HUDEP-2 (cell line): ENCODE data around the gene ABHD5.
A peak's percentile ranks its signal among the peaks of the same experiment; 100 is the strongest.
"Not testable (repeated sequence)": the region's sequence is repeated elsewhere in the genome, so short reads cannot be mapped to it uniquely, and the experiment has no call there.

Experiments
- DNase-seq, 76 experiments: peaks; one replicate each; lab custom pipeline; 2025; ENCODE audit not compliant: unreplicated experiment in 76 of 76; lab: John Stamatoyannopoulos, UW

Gene ABHD5

GRCh38 chr3:43690400-43691119, at the start of gene ABHD5:
ABHD5 (plus strand) TSS chr3:43690938; CDS start chr3:43690993, 55 bp downstream.
- peak in 74 of 76 experiments; percentile 41 to 95 (median 88) for DNase-seq

GRCh38 chr3:43641306-43642114, 49.2 kb upstream of the ABHD5 start:
- no peak for DNase-seq

DNA sequence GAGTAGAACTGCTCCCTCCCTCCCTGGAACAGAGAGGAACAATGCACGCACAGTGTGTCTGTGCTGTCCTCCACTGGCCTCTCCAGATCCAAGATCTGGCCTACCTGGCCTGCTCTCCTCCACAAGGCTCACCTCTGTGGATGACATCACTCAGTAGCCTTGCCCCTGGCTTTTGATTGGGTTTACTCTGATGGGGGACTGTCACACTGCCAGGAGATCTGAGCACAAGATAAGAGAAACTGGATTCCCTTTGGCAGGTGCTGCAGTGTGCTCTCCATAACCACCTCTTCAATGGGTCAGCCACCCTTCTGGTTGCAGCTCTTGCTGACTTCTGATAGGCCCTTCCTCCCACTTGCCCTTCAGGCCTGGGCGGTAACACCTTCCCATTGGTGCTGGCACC, 46.3 kb upstream of the ABHD5 start:
- DNase-seq = no peak

GRCh38 chr3:43647331-43648166, 43.2 kb upstream of the ABHD5 start:
- no peak for DNase-seq

DNA sequence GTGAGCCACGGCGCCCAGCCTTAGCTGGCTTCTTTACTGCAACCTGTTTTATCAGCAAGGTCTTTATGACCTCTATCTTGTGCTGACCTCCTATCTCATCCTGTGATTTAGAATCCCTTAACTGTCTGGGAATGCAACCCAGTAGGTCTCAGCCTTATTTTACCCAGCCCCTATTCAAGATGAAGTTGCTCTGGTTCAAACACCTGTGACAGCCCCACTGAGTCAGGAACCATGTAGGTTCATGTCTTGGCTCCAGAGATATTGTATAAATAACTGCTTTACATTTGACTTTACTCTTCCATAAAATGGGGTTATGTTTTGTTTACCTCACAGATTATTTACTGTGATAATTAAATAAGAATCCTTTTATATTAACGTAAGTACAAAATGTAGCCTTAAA, 41.8 kb upstream of the ABHD5 start:
- DNase-seq = no peak

DNA sequence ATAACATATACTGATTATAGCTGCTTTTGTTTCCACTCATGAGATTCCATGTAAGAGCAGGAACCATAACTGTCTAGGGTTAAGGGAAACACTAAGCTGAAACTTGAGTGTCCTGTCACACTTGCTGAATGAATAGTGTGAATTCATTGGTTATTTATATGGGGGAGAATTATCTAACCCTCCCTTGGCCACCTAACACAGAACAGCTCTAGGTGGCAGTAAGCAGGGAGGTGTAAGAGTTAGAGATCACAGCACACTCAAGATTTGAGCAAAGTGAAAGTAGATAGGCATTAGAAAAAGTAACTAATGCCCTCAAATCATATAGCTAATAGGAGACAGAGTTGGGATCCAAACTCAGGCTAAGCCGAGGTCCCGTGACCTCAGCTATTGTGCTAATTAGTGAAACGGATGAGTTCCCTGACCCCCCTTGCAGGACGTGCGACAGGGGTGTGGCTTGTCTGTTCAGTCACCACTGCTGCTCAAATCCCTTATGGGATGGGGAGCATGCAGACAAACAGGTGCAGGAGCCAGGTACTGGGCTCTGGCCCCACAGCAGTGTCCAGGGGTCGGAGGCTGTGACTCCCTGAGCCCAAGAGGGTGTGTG, 41.3 kb upstream of the ABHD5 start:
- peak in 2 of 76 experiments; percentile 8 to 10 for DNase-seq

DNA sequence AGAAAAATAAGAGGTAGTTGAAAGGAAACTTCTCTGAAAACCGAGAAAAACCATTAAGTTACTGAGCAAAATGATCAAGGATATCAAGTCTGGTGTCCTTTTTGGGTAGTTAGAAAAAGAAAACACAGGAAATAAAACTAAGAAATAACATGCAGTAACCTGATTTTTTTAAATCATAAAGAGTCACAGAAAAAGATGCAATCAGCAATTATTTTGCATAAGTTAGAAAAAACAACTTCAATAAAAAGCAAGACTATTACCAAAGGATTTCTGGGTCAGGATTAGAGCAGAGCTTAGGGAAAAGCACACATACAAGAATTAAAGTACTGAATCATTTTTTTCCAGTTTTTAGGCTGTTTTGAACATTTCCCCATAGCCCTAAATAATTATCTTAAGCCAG, 40.4 kb upstream of the ABHD5 start:
- no peak for DNase-seq

GRCh38 chr3:43656390-43656789, 34.3 kb upstream of the ABHD5 start:
- not testable (repeated sequence) for DNase-seq

DNA sequence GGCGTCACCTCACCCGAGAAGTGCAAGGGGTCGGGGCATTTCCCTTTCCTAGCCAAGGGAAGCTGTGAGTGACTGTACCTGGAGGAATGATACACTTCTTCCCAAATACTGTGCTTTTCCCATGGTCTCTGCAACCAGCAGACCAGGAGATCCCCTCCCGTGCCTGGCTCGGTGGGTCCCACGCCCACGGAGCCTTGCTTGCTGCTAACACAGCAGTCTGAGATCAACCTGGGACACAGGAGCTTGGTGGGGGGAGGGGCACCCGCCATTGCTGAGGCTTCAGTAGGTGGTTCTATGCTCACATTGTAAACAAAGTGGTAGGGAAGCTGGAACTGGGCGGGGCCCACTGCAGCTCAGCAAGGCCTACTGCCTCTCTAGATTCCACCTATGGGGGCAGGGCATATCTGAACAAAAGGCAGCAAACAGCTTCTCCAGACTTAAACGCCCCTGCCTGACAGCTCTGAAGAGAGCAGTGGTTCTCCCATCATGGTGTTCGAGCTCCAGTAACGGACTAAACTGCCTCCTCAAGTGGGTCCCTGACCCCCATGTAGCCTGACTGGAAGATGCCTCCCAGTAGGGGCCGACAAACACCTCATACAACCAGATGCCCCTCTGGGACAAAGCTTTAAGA, 31.4 kb upstream of the ABHD5 start:
- peak in 29 of 76 experiments; percentile 1 to 49 (median 18) for DNase-seq

GRCh38 chr3:43661376-43661775, 29.4 kb upstream of the ABHD5 start:
- not testable (repeated sequence) for DNase-seq

DNA sequence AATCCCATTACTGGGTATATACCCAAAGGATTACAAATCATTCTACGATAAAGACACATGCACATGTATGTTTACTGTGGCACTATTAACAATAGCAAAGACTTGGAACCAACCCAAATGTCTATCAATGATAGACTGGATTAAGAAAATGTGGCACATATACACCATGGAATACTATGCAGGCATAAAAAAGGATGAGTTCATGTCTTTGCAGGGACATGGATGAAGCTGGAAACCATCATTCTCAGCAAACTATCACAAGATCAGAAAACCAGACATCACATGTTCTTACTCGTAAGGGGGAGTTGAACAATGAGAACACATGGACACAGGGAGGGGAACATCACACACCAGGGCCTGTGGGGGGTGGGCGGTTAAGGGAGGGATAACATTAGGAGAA, 25.7 kb upstream of the ABHD5 start:
- DNase-seq = not testable (repeated sequence)

DNA sequence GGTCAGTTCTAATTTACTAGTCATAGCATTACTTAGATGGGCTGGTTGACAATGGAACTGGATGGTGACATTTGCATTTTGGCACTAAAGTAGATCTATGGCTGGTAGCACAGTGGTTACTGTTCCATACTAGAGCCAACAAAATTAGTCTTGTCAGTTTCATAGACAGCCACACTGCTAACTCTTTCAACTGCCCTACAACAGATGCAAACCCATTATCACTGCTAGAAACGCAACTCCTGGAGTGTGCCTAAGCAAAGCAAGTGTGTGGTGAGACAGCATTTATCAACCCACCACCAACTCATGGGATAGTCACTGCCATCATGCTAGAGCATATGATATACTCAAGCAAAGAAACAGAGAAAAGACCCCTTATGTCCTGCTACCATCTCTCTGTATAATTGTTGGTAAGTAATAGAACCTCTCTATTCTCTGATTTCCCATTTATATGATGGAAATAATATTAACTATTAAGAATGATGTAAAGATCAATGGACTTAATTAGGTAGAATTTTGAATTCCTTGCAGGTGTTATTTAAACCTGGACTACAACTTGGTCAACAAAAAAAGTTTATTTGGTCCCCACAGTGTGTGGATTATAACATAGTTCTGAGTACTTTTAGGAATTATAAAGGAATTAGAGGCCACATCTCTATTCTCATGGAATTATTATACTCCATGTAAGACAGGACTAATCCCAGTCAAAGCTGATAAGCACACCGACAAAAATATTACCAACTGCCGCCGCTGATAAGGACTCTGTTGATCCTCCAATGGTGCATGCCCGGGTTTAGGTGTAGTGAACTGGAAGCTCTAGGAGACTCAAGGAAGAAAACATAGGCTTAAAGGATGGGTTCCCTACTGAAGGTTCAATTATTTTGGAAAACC, 19.9 kb upstream of the ABHD5 start:
- peak in 43 of 76 experiments; percentile 3 to 76 (median 36) for DNase-seq

DNA sequence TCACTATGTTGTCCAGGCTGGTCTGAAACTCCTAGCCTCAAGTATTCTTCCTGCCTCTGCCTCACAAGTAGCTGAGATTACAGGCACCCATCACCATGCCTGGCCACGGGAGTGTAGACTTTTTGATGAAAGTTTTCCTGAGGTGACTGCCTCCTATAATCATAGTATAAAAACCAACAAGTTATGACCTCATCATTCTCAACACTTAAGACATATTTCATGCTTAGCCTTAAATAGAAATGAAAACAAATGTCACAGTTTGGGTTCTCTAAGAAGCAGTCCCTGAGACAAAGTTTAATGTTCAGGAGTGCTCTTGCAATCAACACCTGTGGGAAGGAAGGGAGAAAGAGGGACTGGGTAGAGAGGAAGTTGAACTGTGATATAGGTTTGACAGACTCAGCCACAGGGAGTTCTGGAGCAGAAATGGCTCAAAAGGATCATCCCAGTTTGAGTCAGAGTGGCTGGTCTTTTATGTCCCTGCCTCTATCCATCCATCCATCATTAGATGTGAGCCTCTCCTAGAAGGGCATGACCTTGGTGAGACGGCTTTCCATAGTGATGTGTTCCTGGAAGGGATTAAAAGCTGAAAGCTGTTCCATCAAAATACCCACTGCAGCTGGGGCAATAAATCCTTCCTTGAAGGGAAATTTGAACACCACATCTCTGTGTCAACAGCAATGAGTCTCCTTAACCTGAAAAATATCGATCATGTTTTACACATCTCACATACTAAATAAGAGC, 16.2 kb upstream of the ABHD5 start:
- no peak for DNase-seq

GRCh38 chr3:43675593-43675992, 15.1 kb upstream of the ABHD5 start:
- no peak for DNase-seq

- no peak for DNase-seq
Observed at GRCh38 chr3:43676441-43676840, 14.3 kb upstream of the ABHD5 start.

DNA sequence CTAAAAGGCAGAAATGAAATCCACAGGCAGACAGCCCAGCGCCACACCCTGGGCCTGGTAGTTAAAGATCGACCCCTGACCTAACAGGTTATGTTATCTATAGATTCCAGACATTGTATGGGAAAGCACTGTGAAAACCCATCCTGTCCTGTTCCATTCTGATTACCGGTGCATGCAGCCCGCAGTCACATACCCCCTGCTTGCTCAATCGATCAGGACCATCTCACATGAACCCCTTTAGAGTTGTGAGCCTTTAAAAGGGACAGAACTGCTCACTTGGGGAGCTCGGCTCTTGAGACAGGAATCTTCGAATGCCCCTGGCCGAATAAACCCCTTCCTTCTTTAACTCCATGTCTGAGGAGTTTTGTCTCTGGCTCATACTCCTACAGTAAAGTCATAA, 12.4 kb upstream of the ABHD5 start:
- peak in 71 of 76 experiments; percentile 14 to 89 (median 57) for DNase-seq

DNA sequence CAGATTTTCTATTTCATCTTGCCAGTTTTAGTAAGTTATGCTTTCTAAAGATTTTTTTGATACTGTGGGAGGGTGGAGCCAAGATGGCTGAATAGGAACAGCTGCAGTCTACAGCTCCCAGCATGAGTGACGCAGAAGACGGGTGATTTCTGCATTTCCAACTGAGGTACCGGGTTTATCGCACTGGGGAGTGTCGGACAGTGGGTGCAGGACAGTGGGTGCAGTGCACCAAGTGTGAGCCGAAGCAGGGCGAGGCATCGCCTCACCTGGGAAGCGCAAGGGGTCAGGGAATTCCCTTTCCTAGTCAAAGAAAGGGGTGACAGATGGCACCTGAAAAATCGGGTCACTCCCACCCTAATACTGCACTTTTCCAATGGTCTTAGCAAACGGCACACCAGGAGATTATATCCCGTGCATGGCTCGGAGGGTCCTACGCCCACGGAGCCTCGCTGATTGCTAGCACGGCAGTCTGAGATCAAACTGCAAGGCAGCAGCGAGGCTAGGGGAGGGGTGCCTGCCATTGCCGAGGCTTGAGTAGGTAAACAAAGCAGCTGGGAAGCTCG, 11.8 kb upstream of the ABHD5 start:
- DNase-seq = not testable (repeated sequence)

GRCh38 chr3:43680857-43681256, 9.9 kb upstream of the ABHD5 start:
- not testable (repeated sequence) for DNase-seq
